ENCODE data around the gene REC114. TPM values are rescaled to one million over a fixed set of nuclear protein-coding genes. Genes with fewer than 3 reads are reported as not detected.

REC114 gene
- total and polyA plus RNA-seq, 9 of the 15 experiments (the other 6 are each of a cell fraction or from before 2014, with no cell fraction given) = 0.07 to 0.24 TPM; not detected in 7

DNA sequence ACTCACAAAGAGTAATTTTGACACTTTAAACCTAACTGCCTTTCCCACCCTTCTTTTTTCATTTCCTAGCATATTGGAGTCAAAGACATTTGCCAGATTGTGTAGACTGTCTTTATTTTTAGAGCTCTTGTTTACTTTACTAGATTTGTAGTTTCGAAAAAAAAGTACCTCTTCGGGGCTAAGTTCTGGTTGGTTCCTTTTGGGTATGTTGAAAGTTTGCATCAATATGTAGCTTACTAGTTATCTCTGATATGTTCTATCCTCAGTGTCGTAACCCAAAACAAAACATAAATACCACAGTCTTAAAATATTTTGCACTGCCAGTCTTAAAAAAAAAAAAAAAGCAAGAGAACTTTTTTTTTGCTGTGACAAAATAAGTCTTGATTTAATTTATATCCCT lies 52.2 kb downstream of the REC114 start:
- H3K27ac ChIP-seq (ENCODE audit: extremely low read depth, low read depth, low read length) = no peak overlapping the region
- no peaks in the 10 kb centered on the region for H3K9me1 ChIP-seq (ENCODE audit: control insufficient read depth, insufficient read depth, low read length)
- DNase-seq (ENCODE audit: extremely low read depth in 1 of 4, low spot score in 3 of 4) (no peak), ATAC-seq (no peak), FAIRE-seq (no peak)
- H3K4me3 ChIP-seq = no peak overlapping the region
- ChIA-PET CTCF (ENCODE audit: low intra/inter-chr PET ratio) (no interaction called here), POLR2A (no interaction called here)
- H3K9me3 ChIP-seq (replicated peaks; ENCODE audit: control insufficient read depth, insufficient read depth, low read depth, low read length) = no peaks in the 10 kb centered on the region
- H3K4me1 ChIP-seq (replicated peaks in 1 of 2; ENCODE audit: control insufficient read depth in 2 of 2, insufficient read depth in 2 of 2, low read length in 2 of 2) = no peaks in the 10 kb centered on the region
- no peak for TF ChIP-seq CC2D1A (IDR thresholded peaks at IDR 0.05)
- TF ChIP-seq CBFA2T3 (IDR thresholded peaks at IDR 0.05) = no peak
- no peak for TF ChIP-seq NFATC3 (IDR thresholded peaks at IDR 0.05)
- TF ChIP-seq, protein P1, sequence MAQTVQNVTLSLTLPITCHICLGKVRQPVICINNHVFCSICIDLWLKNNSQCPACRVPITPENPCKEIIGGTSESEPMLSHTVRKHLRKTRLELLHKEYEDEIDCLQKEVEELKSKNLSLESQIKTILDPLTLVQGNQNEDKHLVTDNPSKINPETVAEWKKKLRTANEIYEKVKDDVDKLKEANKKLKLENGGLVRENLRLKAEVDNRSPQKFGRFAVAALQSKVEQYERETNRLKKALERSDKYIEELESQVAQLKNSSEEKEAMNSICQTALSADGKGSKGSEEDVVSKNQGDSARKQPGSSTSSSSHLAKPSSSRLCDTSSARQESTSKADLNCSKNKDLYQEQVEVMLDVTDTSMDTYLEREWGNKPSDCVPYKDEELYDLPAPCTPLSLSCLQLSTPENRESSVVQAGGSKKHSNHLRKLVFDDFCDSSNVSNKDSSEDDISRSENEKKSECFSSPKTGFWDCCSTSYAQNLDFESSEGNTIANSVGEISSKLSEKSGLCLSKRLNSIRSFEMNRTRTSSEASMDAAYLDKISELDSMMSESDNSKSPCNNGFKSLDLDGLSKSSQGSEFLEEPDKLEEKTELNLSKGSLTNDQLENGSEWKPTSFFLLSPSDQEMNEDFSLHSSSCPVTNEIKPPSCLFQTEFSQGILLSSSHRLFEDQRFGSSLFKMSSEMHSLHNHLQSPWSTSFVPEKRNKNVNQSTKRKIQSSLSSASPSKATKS (CRISPR knock-in tag; IDR thresholded peaks at IDR 0.05) = no peak
- TF ChIP-seq, protein P2, sequence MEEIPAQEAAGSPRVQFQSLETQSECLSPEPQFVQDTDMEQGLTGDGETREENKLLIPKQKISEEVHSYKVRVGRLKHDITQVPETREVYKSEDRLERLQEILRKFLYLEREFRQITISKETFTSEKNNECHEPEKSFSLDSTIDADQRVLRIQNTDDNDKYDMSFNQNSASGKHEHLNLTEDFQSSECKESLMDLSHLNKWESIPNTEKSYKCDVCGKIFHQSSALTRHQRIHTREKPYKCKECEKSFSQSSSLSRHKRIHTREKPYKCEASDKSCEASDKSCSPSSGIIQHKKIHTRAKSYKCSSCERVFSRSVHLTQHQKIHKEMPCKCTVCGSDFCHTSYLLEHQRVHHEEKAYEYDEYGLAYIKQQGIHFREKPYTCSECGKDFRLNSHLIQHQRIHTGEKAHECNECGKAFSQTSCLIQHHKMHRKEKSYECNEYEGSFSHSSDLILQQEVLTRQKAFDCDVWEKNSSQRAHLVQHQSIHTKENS (CRISPR knock-in tag; IDR thresholded peaks at IDR 0.05) = no peak
- intact Hi-C loops (cut with micrococcal nuclease) (no loop called here), in situ Hi-C loops (cut with MboI) (no loop called here)
- no peak overlapping the region for H2AFZ ChIP-seq (ENCODE audit: low read depth, low read length)
- no TSS peak for BruUV-seq (replicated peaks)
- no peak overlapping the region for H3K4me2 ChIP-seq (ENCODE audit: insufficient read depth, low read length)
- H3K9ac ChIP-seq (ENCODE audit: insufficient read depth in 1 of 2, low read depth in 2 of 2, low read length in 2 of 2) = no peak overlapping the region
- no peaks in the 10 kb centered on the region for H3K36me3 ChIP-seq (ENCODE audit: control insufficient read depth, insufficient read depth, low read length)
- H4K20me1 ChIP-seq (replicated peaks; ENCODE audit: control insufficient read depth, insufficient read depth, low read length) = no peaks in the 10 kb centered on the region
- no peaks in the 10 kb centered on the region for H3K79me2 ChIP-seq (ENCODE audit: control insufficient read depth, insufficient read depth, low read length)
- no peaks in the 10 kb centered on the region; a peak in 1 of 5 replicates for H3K27me3 ChIP-seq (ENCODE audit: control insufficient read depth in 2 of 2, insufficient read depth in 2 of 2, low read length in 2 of 2)
- whole genome bisulfite sequencing (ENCODE audit: insufficient coverage, low coverage, missing lambda C conversion rate) = 22% methylated on average over 3 of the region's 3 CpGs

Data from K562 (cell line).